NCI-H82 (cell line): Measurements from ENCODE around the gene SNX10.
A peak's percentile ranks its signal among the peaks of the same experiment; 100 is the strongest.

Experiments used
- DNase-seq: peaks from one replicate; lab custom pipeline; 2025; lab: John Stamatoyannopoulos, UW

The SNX10 gene

GRCh38 chr7:26369593-26369992 is 77.9 kb downstream of the SNX10 start:
- DNase-seq = peak; percentile 81

- DNase-seq = peak; percentile 31
These were observed 78.3 kb downstream of the SNX10 start for GRCh38 chr7:26370011-26370410.

DNA sequence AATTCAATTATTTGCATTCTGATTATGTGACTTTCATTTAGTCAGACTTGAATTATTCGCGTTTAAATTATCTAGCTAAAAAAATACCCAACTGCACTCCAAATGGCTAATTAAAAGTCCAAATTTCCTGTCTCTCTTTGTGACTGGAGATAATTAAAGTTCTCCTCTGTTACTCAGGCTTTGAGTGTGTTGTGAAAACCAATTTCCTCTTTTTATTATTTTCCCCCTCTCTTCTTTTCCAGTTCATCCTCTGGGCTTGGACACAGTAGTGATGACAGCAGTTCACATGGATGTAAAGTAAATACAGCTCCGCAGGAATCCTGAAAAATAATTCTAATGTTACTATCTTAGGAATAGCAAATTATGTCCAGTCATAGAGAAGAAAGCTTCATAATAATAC is 80.6 kb downstream of the SNX10 start:
- no peak for DNase-seq

- DNase-seq = no peak
These were observed 81.0 kb downstream of the SNX10 start for GRCh38 chr7:26372704-26373103.

GRCh38 chr7:26374647-26375373 is 83.1 kb downstream of the SNX10 start:
- DNase-seq = no peak

DNA sequence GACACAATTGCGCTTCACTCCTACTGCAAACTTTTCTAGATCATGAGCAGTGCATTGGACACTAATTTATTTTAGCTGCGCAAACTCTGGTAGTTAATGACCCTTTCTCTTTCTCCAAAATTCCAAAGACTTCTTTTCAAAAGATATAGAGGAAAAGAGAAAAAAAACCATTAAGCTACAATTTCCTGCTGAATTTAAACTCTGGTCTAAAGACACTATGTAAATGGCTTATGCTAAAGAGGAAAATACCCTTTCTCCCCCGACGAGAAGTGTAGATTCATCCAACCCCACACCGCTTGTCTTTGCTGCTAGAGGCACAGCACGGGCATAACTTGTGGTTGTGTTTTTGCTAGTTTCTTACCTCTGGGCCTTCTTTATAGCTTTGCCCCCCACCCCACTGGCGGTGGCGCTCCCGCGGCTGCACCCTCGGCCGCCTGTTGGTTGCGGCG is 84.1 kb downstream of the SNX10 start:
- DNase-seq = peak; percentile 67

DNA sequence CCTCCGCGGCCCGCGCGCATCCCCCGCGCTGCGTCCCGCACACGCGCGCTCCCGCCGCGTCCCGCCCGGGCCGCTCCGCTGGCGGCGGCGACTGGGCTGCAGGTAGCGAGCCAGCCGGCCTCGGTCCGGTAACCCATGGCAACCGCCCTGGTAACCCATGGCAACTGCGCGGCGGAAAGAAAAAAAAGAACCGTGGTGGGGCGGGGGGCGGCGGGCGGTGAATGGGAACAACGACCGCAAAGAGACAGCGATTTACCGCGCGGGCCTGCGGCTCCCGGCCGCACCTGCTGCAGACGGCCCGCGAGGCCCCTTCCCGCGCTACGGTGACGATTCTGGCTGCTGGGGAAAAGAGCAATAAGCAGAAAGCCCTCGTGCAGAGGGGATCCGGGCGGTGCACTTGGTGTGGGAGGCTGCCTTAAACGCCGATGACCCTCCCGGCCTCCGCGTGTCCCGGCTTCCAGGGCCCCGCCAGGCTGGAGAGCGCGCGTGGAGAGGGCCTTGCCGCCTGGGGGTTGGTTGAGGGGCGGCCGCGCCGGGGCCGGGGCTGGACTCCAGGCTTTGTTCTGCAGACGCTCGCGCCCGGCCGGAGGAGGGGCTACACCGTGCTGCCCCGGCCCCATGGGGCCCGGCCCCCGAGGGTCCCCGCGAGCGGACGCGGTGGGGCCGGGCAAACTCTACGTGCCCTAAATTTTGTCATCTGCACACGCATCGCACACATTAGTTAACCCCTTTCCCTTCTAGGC is 84.7 kb downstream of the SNX10 start:
- peak; percentile 82 for DNase-seq

DNA sequence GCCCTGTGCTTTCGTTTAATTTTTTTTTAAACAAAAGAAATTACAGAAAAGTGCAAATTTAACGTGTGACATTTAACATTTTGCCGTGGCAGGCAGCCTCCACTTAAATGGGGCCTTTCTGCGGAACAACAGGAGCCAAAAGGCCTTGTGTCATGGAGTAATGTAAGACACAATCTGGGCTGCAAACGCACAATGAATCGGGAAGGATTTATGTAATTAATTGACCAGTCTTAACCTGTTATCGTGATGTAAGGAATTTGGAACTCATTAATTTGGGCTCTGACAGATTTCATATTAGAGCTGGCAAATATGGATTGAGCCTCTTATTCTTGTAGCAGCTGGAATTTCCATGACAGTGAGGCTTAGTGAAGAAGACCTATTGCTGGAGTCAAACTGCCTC is 86.4 kb downstream of the SNX10 start:
- DNase-seq = peak; percentile 60

DNA sequence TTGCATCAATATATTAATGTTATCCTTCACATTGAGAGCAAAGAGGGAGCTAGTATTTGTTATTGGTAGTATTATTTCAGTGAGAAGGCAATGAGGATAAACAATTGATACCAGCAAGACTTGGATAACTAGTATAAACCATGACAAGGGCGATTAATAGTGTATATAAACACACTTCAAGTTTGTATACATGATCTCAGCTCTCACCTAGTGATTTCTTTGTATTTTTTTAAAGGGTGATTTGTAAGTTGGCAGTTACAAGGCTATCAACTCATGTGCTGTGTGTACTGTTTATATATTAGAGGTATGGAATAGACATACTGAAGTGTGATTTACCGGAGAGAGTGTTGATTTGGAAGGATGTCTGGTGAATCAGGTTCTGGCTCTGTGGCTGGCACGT is 88.0 kb downstream of the SNX10 start:
- no peak for DNase-seq

GRCh38 chr7:26381476-26382353 is 90.1 kb downstream of the SNX10 start:
- no peak for DNase-seq

GRCh38 chr7:26385240-26385639 is 93.6 kb downstream of the SNX10 start:
- DNase-seq = no peak

- no peak for DNase-seq
These were observed 96.1 kb downstream of the SNX10 start for GRCh38 chr7:26387731-26388130.

- DNase-seq = no peak
These were observed 96.6 kb downstream of the SNX10 start for GRCh38 chr7:26388256-26388655.

- DNase-seq = no peak
These were observed 98.4 kb downstream of the SNX10 start for GRCh38 chr7:26390016-26390415.

GRCh38 chr7:26393818-26394217 is 102.2 kb downstream of the SNX10 start:
- DNase-seq = no peak

DNA sequence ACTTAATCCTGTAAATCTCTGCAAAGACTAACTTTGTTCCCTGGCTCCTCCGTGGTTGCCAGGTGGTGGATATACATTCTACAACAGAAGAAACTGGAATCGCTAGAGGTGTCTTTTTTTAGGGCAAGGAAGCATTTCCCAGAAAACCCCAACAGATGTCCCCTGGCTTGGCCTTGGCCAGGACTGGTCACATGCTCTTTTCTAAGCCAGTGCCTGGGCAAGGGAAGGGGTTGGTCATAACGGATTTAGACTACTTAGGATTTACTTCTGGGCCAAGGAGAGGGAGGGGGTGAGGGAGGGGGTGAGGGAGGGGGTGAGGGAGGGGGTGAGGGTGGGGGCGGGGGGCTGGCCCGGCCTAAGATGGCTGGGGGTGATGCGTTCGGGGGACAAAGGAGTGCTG is 105.7 kb downstream of the SNX10 start:
- DNase-seq = peak; percentile 98

DNA sequence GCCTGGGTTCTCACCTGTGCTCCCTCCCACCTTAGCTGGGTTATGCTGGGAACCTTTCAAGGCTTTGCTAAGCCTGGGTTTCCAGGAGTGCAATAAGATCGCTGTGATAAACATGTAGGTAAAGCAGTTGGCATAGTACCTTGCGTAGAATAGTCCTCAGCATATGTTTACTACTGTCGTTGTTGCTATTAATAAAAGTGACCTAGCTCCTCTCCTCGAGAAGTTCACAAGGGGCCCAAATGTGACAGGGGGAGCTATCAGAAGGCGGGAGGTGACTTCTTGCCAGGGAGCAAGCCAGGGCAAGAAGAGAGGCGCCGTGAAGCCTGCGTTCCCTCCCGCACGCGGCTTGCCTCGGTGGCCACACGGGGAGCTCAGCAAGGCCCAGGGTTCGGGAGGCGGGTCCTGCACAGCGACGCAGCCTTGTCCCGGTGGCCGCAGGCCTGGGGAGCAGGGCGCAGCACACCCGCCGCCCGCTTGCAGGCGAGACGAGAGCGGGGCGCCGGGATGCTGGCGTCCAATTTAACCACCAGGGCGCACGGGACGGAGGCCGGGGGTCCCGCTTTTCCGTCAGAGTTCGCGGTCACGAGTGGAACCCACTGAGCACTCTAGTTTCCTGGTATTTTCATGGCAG is 106.2 kb downstream of the SNX10 start:
- peak; percentile 83 for DNase-seq

DNA sequence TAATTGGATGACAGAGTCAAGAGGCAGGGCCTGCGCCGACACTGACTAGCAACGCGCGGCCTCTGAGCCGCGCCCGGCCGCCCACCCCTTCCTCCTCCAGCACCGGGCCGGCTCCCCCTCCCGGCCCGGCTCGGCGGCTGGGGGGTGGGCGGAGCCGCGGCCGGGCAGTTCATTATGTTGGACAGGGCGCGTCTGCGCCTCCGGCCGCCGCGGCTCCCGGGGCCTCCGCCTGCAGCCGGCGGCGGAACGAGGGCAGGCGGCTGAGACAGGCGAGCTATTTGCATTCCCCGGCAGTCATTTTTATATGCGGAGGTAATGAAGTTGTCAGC is 106.7 kb downstream of the SNX10 start:
- DNase-seq = peak; percentile 89

DNA sequence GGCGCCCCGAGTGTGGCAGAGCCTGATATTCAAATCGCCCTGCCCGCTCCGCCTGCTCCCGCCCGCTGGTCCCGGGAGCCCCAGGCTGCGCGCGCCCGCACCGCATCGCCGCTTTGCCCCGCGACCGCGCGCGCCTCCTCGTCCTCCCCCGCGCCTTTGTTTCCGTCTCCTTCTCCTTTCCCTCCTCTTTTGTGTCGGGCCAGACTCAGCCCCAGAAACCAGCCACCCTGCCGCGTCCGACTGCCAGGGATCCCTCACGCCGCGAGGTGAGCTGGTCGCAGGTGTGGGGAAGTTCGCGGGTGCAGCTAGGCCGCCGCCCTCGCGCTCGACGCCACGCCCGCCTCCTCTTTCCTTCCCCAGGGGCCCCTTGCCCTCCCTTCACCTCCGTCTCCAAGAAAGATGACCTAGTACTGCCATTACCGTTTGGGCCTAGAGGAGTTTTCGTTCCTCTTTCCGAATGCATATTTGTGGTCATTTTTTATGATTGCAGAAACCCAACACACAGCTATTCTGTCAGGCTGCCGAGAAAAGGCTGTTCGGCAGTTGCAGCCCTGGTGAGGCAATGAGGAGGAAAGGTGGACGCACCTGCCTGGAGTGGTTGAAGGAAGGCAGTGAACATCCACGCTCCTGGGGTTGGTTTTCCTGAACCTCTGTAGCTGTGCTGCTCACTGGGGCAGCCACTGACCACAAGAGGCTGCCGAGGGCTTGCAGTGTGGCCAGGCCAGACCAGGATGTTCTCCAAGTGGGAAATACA is 107.3 kb downstream of the SNX10 start:
- DNase-seq = peak; percentile 86

DNA sequence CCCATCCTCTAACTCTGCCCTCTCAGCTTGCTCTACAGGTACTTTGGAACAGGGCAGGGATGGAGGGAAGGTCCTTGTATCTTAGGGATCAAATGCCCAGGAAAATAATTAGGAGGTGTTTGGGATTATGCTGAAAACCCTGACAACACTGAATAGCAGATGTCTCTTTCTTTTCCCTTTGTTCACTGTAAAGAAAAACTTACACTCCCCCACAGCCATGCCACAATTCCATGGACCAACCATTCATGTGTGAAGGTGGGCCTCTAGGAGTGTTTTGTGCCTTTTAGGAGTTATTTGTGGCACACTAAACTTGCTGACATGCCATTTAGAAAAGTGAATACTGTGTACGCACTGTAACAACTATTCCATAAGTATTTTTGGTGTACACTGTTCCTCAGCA is 108.1 kb downstream of the SNX10 start:
- DNase-seq = no peak

- no peak for DNase-seq
These were observed 112.0 kb downstream of the SNX10 start for GRCh38 chr7:26403640-26404039.
